Fibroblast of villous mesenchyme (primary cell): ENCODE measurements around the gene NCAPH2. TPM values are rescaled to one million over a fixed set of nuclear protein-coding genes. Genes with fewer than 3 reads are reported as not detected.
"Not testable (repeated sequence)": the region's sequence is repeated elsewhere in the genome, so short reads cannot be mapped to it uniquely, and the experiment has no call there.

ENCODE experiments used
- DNase-seq: peaks from one replicate; pipeline ENCODE4 v3.0.0-alpha.2; 2010; ENCODE audit warnings: low read depth
- H3K4me3 ChIP-seq: 2 replicates; pipeline ENCODE4 v1.5.1; 2011; ENCODE audit warnings: low read depth, mild to moderate bottlenecking, low read length
- total RNA-seq: library from RNA; depleted of rRNA; stranded (reverse); fragments of >200 nt; gene quantifications from 2 replicates; pipeline ENCODE4 v1.2.3, GENCODE V29; 2012
- TF ChIP-seq, protein P1 (sequence below): IDR thresholded peaks from 2 replicates; pipeline ENCODE4 v1.5.1; 2012; ENCODE audit warnings: low read depth, mild to moderate bottlenecking, low read length; ENCODE audit not compliant: insufficient read depth

The NCAPH2 gene
- total RNA-seq, 1 donor, result 27.2 TPM

DNA sequence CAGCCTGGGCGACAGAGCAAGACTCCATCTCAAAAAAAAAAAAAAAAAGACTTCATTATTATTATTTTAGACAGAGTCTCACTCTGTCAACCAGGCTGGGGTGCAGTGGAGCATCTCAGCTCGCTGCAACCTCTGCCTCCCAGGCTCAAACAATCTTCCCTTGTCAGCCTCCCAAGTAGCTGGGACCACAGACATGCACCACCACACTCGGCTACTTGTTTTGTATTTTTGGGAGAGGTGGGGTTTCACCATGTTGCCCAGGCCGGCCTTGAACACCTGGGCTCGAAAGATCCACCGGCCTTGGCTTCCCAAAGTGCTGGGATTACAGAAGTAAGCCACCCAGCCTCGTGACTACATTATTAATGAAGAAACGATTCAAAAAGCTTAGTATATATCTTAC lies 27.1 kb downstream of the NCAPH2 start:
- no peak for DNase-seq
- TF ChIP-seq, protein P1, sequence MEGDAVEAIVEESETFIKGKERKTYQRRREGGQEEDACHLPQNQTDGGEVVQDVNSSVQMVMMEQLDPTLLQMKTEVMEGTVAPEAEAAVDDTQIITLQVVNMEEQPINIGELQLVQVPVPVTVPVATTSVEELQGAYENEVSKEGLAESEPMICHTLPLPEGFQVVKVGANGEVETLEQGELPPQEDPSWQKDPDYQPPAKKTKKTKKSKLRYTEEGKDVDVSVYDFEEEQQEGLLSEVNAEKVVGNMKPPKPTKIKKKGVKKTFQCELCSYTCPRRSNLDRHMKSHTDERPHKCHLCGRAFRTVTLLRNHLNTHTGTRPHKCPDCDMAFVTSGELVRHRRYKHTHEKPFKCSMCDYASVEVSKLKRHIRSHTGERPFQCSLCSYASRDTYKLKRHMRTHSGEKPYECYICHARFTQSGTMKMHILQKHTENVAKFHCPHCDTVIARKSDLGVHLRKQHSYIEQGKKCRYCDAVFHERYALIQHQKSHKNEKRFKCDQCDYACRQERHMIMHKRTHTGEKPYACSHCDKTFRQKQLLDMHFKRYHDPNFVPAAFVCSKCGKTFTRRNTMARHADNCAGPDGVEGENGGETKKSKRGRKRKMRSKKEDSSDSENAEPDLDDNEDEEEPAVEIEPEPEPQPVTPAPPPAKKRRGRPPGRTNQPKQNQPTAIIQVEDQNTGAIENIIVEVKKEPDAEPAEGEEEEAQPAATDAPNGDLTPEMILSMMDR, result no peak
- no peak overlapping the region for H3K4me3 ChIP-seq

DNA sequence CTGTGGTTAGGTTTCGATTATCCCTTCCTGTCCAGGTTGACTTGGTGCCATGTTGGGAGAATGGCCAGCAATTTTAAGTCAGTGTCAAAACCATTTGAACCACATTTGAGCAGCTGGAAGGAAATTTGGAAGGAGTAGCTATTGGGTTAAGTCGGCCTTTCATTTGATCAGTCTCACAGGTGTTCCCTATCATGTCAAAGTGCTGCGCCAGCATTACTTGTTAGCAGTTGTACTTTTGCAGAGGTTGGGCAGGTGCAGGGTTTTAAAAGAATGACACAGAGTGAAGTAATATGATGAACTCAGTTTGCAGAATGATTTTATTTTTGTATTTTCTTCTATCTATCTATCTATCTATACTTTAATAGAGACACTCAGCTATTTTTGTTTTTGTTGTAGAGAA lies 28.2 kb downstream of the NCAPH2 start:
- DNase-seq, result no peak
- TF ChIP-seq, protein P1, result no peak
- no peak overlapping the region for H3K4me3 ChIP-seq

DNA sequence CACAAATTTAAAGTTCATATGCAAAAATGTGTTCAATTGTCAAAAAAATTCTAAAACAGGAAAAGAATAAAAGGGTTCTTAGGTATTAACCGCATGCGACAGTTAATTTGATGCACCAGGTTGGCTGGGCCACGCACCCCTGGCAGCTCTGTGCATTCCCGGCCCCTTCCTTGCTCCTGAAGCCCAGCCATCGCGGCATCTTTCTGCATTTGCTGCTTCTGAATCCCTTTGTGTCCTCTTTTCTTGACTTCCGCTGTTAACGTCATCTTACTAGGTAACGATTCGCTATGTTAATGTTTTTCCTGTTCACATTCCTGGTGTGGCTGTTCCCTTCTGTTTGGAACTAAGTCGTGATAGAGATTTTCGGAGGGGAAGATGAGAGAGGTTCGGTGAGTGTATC lies 29.7 kb downstream of the NCAPH2 start:
- no peak for DNase-seq
- H3K4me3 ChIP-seq, result no peak overlapping the region
- TF ChIP-seq, protein P1, result no peak

DNA sequence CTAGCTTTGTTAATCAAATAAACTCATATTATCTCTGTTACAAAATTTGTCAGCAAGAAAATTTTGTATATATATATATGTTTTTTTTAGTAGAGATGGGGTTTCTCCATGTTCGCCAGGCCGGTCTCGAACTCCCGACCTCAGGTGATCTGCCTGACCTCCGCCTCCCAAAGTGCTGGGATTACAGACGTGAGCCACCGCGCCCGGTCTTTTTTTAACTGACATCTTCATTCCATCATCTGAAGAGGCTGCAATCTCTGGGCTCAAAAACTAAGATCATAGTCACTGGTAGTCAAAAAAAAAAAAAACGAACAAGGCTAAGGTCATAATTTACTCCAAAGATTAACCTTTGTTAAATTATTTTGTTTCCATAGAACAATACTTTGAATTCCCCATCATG lies 32.4 kb downstream of the NCAPH2 start:
- TF ChIP-seq, protein P1, result no peak
- DNase-seq, result no peak
- H3K4me3 ChIP-seq, result no peak overlapping the region

DNA sequence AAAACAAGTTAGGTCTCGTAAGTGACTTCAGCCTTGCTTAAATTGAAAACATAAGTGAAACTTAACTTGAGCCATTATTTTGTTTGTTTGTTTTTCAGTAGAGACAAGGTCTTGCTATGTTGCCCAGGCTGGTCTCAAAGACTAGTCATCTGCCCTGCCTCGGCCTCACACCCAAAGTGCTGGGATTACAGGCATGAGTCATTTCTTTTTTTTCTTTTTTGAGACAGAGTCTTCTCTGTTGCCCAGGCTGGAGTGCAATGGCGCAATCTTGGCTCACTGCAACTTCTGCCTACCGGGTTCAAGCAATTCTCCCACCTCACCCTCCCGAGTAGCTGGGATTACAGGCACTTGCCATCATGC lies 33.6 kb downstream of the NCAPH2 start:
- not testable (repeated sequence) for H3K4me3 ChIP-seq
- peak; percentile 95 for DNase-seq

DNA sequence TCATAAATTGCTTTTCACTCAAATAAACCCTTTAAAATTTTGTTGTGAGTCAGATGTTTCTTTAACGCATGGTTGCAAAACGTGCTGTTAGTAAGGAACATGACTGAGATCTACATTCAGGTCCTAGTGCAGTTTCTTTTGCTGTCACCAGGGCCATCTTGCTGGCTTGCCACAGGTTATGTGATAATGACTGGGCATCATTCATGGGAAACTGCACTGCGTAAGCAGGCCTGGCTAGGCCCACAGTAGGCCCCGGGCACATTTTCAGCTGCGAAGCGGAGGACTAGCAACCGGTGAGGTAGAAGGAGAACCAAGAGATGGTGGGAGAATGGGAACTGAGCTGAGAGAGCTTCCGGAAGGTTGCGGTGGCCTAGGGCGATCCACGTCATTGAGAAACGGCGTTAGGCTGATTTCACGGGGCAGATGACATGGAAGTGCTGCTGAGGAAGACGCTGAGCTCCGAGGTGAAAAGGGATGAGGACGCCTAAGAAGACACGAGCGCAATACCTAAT lies 34.4 kb downstream of the NCAPH2 start:
- TF ChIP-seq, protein P1, result no peak
- DNase-seq, result peak; percentile 39
- no peak overlapping the region for H3K4me3 ChIP-seq

DNA sequence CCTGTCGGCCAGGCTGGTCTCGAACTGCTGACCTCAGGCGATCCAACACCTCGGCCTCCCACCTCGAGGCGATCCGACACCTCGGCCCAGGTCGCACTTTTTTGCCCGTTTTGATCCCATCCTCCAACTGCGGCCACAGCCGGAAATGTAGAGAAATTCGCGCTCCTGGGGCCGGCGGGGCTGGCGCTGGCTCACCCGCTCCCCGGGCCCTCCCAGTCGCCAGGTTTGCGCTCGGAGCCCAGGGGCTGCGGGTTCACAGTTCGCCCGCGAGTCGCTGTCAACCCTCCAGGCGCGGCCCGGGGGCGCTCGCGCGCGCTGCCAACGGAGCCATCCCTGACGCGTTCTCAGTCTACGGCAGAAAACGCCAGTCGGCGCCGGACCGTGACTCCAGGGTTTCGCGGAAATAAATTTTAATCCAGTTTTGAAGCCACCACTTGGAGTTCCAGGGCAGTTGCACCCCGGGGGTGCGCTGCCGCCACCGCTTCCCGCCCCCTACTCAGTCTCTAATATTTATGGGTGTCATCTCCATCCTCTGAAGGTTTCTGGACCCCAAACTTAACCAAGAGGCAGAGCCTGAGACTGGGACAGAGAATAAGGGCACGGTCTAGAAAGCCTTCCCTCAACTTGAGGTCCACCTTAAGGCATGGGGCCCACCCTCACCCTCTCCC lies 36.2 kb downstream of the NCAPH2 start:
- TF ChIP-seq, protein P1, result peak; percentile 59
- H3K4me3 ChIP-seq, result peak overlapping the region; percentile 29
- peak; percentile 78 for DNase-seq
